Measurements from ENCODE around the gene ADAM22.
"Not testable (repeated sequence)": the region's sequence is repeated elsewhere in the genome, so short reads cannot be mapped to it uniquely, and the experiment has no call there.

The ADAM22 gene, protein sequence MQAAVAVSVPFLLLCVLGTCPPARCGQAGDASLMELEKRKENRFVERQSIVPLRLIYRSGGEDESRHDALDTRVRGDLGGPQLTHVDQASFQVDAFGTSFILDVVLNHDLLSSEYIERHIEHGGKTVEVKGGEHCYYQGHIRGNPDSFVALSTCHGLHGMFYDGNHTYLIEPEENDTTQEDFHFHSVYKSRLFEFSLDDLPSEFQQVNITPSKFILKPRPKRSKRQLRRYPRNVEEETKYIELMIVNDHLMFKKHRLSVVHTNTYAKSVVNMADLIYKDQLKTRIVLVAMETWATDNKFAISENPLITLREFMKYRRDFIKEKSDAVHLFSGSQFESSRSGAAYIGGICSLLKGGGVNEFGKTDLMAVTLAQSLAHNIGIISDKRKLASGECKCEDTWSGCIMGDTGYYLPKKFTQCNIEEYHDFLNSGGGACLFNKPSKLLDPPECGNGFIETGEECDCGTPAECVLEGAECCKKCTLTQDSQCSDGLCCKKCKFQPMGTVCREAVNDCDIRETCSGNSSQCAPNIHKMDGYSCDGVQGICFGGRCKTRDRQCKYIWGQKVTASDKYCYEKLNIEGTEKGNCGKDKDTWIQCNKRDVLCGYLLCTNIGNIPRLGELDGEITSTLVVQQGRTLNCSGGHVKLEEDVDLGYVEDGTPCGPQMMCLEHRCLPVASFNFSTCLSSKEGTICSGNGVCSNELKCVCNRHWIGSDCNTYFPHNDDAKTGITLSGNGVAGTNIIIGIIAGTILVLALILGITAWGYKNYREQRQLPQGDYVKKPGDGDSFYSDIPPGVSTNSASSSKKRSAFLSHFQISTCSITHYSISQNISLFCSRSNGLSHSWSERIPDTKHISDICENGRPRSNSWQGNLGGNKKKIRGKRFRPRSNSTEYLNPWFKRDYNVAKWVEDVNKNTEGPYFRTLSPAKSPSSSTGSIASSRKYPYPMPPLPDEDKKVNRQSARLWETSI

DNA sequence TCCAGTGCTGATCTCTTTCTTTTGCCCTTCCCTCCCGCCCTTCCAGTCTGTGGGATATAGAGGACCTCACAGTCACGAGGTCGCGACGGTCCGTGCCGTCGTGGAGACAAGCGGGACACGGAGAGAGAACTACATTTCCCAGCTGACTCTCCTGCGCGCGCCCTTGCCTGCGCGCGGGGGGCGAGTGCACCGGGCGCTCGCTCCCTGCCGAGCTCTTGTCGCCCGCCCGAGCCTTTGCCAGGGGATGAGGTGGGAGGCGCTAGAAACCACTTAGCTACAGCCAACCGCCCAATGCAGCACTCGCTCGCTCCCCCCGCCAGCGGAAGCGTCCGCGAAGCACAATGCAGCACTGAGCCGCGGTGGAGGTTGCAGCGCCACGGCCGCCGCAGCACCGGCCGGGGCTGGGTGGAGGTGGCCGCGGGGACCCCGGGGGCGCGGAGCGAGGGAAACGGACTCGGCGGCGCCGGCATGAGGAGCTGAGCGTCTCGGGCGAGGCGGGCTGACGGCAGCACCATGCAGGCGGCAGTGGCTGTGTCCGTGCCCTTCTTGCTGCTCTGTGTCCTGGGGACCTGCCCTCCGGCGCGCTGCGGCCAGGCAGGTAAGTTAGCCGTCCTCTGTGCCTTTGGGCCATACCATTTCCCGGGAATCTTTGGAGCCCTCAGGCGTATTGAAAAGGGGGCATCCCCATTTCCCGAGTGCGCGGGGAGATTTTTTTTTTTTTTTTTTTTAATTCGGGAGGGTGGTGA lies at the start of gene ADAM22:
Gene ADAM22, plus strand, starts transcription at position 299 of the 746 bp plus-strand sequence. Its CDS starts 215 bp downstream, at position 514.
- DNase-seq (ENCODE audit: low read depth in 1 of 2, low spot score in 1 of 2): peak; percentile 52 to 60

DNA sequence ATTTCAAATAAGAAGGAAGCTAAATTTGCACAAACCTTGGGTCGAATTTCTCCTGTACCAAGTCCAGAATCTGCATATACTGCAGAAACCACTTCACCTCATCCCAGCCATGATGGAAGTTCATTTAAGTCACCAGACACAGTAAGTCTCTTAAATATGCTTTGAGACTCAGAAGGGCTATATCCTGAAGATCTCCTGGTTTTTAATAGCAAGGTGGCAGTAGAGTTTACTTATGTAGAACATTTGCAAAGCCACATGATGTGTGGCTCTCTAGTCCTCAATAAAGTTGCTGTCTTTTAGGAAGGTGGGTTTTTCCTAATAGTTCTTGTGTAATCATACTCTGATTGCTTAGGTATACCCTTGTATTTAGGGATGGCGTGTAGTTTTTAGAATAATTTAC lies 49.0 kb upstream of the ADAM22 start:
- no peak for DNase-seq (ENCODE audit: low read depth in 1 of 2, low spot score in 1 of 2)

DNA sequence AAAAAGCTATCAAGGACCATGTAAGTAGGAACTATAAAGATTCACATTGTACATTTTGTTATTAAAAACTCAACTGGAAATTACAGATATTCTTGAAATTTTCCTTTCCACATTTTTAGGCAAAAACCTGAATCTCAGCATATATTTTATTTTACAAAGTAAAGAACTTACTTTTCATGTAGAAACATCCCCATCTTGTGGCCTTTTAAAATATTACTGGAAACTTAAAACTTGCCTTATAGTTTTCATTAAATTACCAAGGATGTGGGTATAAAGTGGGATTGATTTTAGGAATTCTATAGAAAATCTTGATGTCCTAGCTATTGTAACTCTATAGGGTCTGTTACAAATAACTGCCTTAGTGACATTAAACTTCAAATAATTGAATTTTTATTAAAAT lies 47.2 kb upstream of the ADAM22 start:
- DNase-seq (ENCODE audit: low read depth in 1 of 2, low spot score in 1 of 2): no peak

DNA sequence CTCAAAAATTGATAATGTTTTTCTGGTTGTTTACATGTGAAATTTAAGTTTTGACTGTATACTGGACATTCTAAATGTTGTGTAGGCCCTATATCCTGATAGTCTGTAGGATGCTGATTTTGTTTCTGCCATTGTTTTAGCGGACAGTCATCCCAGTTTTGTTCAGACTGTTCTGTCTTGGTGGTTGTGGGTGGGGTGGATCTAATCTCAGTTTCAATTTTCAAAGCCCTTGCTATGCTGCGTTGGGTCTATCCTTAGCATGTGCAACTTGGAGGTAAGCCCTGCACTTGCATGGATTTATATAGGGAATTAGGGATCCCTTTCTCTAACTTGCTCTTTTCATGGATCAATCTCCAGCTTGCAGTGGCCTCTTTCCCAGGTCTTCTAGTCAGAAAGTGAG lies 38.7 kb upstream of the ADAM22 start:
- DNase-seq (ENCODE audit: low read depth in 1 of 2, low spot score in 1 of 2): no peak

DNA sequence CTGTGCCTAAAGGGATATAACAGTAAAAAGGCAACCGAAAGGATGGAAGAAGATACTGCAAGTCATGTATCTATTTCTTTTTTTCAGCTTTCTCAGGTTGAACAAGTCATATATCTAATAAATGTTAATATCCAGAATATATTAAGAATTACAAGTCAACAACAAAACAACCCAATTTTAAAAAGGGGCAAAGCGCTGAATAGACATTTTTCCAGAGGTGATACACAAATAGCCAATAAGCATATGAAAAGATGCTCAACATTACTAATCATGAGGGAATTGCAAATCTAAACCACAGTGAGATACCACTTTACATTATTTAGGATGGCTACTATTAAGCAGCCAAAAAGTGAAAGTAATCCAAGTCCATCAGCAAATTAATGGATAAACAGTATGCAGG lies 34.8 kb upstream of the ADAM22 start:
- DNase-seq (ENCODE audit: low read depth in 1 of 2, low spot score in 1 of 2): no peak

DNA sequence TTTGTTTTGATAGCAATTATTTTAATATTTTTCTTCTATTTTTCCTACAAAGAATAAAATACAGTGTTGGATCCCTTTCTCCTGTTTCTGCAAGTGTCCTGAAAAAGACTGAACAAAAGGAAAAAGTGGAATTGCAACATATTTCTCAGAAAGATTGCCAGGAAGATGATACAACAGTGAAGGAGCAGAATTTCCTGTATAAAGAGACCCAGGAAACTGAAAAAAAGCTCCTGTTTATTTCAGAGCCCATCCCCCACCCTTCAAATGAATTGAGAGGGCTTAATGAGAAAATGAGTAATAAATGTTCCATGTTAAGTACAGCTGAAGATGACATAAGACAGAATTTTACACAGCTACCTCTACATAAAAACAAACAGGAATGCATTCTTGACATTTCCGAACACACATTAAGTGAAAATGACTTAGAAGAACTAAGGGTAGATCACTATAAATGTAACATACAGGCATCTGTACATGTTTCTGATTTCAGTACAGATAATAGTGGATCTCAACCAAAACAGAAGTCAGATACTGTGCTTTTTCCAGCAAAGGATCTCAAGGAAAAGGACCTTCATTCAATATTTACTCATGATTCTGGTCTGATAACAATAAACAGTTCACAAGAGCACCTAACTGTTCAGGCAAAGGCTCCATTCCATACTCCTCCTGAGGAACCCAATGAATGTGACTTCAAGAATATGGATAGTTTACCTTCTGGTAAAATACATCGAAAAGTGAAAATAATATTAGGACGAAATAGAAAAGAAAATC lies 26.7 kb upstream of the ADAM22 start:
- DNase-seq (ENCODE audit: low read depth in 1 of 2, low spot score in 1 of 2): not testable (repeated sequence)

DNA sequence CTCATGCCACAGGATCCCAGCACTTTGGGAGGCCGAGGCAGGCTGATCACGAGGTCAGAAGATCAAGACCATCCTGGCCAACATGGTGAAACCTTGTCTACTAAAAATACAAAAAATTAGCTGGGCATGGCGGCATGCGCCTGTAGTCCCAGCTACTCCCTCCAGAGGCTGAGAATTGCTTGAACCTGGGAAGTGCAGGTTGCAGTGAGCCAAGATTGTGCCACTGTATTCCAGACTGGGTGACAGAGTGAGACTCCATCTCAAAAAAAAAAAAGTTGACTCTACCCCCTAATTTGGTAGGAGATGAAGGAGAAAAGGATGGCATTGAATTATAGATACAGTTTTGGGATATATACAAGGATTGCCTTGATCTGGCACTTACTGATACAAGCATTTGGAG lies 25.2 kb upstream of the ADAM22 start:
- DNase-seq (ENCODE audit: low read depth in 1 of 2, low spot score in 1 of 2): not testable (repeated sequence)

DNA sequence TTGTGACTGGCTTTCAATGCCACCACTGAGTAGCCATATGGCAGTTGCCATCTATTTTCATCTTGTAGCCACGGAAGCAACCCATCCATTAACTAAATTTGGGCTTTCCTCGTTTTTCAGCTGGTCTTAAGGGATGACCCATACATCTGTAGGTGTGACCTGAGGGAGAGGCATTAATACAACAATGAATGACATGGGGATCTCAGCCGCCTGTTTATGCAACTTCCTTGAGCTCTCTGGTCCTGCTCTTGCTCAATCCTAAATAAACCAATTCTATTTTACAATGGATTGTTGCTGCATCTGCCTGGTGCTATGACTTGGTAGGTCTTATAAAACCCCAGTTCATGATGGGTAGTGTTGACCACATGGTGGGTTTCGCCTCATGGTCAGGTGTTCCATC lies 21.9 kb upstream of the ADAM22 start:
- no peak for DNase-seq (ENCODE audit: low read depth in 1 of 2, low spot score in 1 of 2)

DNA sequence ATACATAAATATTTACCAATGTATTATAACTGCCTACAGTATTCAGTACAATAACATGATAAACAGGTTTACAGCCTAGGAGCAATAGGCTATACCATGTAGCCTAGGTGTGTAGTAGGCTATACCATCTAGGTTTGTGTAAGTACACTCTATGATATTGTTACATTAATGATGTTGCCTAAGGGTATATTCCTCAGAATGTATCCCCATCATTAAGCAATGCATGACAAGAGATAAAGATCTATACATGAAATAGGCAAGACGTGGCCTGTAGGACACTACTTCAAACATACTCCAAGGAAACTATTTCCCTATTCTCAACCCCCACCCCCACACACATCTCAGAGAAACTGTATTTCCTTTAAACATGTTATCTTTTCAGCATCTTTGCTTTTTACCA lies 15.3 kb upstream of the ADAM22 start:
- DNase-seq (ENCODE audit: low read depth in 1 of 2, low spot score in 1 of 2): no peak

DNA sequence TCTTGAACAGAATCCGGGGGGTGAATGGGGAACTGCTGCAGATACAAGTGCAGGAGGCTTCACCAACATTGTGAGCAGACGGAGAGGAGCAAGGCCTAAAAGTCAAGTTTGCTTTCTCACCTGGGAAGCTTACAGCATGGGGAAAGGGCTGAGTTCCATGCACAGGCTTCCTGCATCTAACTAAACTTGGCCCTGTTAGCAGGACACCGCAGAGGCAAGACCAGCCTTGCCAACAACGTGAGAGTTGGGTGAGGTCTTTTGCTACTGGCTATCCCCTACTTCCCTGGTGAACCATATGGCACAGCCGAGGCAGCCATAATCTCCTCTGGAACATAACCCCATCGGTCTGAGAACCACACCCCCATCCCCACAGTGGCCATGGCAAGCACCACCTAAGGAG lies 14.2 kb upstream of the ADAM22 start:
- DNase-seq (ENCODE audit: low read depth in 1 of 2, low spot score in 1 of 2): no peak

DNA sequence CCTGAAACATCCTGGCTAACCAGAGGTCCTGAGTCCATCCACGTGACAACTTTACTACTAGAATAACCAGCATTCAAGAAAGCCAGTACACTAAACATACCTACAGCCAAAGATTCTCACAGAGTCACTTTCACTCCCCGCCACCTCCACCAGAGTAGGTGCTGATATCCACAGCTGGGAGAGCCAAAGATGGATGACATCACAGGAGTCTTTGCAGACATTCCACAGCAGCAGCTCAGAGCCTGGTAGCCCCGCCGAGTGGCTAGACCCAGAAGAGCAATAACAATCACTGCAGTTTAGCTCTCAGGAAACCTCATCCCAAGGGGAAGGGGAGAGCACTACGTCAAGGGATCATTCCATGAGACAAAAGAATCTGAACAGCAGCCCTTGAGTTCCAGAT lies 13.5 kb upstream of the ADAM22 start:
- DNase-seq (ENCODE audit: low read depth in 1 of 2, low spot score in 1 of 2): no peak

DNA sequence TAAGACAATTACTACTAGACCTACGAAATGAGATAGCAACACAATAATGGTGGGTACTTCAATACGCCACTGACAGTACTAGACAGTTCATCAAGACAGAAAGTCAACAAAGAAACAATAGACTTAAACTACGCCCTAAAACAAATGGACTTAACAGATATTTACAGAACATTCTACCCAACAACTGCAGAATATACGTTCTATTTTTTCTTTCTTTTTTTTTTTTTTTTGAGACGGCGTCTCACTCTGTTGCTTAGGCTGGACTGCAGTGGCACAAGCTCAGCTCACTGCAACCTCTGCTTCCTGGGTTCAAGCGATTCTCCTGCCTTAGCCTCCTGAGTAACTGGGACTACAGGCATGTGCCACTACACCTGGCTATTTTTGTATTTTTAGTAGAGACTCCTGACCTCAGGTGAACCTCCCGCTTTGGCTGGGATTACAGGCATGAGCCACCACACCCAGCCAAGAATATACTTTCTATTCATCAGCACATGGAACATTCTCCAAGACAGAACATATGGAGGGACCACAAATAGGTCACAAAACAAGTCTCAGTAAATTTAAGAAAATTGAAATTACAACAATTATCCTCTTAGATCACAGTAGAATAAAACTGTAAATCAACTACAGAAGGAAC lies 11.2 kb upstream of the ADAM22 start:
- DNase-seq (ENCODE audit: low read depth in 1 of 2, low spot score in 1 of 2): not testable (repeated sequence)

DNA sequence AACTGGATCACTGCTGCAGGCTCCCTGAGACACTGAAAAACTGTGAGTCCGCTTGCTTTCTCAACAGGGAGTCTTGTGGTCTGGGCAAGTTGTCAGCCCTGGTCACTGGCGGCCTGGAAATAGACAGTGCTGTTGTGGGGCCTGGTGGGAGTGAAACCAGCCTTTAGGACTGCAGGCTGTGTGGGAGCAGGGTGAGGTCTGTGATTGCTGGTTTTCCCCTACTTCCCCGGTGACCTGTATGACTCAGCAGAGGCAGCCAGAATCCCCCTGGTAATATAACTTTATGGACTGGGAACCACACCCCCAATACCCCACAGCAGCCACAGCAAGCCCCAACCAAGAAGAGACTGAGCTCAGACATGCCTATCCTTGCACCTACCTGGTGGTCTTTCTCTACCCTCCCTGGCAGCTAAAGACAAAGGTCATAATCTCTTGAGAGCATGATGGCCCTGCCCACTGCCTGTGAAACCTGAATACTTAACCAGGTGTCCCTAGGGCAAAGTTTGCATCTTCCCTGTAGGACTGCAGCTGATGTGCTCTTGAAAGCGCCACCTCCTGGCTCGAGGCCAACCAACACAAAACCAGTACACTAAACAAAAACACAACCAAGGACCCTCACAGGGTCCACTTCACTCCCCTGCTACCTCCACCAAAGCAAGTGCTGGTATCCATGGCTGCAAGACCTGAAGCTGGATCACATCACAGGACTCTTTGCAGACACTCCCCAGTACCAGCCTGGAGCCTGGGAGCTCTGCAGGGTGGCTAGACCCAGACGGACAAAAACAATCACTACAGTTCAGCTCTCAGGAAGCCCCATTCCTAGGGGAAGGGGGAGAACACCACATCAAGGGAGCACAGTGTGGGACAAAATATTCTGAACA lies 7.2 kb upstream of the ADAM22 start:
- DNase-seq (ENCODE audit: low read depth in 1 of 2, low spot score in 1 of 2): no peak

DNA sequence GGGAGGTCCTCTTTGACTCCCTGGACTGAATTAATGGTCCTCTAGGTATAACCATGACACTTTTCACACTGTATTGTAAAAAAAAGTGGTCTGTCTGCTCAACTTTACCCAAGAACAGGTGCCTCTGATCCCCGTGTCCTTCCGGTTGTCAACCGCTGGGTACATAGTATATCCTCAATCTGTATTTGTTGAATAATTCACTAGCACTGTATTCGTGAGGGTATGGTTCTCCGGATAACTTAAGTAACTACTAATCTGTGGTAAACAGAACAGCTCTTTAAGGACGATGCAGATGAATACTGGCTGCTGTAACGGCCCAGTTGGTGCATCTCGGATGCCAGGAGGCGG lies 472 bp upstream of the ADAM22 start:
- DNase-seq (ENCODE audit: low read depth in 1 of 2, low spot score in 1 of 2): no peak

DNA sequence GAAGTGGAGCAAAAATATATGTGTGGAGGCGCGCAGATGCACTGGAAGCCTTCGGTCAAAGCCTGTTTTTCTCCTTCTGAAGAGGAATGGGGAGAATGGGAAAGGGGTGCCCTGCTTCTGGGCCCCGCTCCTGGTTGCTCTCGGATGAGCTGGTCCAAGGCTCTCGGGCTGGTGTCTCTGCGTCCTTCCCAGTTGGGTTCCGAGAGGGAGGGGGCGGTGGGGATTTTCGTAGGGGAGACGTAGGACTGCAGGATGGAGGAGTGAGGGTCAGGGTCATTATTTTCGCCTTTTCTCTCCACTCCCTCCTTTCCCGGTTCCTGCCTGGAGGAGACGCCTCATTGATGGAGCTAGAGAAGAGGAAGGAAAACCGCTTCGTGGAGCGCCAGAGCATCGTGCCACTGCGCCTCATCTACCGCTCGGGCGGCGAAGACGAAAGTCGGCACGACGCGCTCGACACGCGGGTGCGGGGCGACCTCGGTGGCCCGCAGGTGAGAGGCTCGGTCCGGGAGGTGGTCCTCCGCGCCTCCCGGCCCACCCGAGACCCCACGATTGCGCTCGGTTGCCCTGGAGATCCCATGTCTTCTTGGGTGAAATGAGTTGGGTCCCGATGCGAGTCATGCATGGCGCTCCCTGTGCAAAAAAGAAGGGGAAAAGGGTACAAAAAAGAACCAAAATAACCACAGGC lies 790 bp downstream of the ADAM22 start:
- no peak for DNase-seq (ENCODE audit: low read depth in 1 of 2, low spot score in 1 of 2)

DNA sequence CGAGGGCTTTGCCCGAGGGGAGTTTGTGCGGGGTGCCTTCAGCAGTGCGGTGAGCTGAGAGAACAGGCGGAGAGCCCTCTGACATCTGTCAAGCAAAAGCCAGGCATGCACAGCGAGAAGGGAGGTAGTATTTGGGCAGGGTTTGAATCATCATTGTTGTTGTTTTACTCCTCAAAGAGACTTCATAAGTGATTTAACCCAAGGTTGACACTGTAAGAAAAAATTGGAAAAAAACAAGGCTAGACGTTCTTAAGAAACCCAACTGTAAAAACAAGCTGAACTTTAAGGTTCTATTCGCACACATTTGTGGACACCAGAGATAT lies 1.3 kb downstream of the ADAM22 start:
- no peak for DNase-seq (ENCODE audit: low read depth in 1 of 2, low spot score in 1 of 2)

DNA sequence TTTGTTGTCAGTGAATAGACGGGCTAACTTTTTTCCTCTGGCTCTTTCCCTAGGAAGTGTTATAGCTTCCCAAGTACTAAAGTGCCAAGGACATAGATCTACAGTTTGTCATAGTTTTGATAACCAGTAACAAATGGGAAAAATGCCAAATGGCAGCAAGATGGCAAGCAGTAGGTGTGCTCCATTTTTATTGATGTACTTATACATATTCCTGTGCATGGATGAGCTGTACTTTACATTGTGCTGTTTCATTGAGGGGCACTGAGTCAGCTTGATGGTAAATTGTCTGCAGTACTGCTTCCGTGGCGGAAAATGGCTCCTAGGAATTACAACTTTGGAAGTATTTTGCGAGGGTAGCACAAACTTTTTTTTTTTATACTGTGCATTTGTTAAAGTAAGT lies 7.1 kb downstream of the ADAM22 start:
- no peak for DNase-seq (ENCODE audit: low read depth in 1 of 2, low spot score in 1 of 2)

DNA sequence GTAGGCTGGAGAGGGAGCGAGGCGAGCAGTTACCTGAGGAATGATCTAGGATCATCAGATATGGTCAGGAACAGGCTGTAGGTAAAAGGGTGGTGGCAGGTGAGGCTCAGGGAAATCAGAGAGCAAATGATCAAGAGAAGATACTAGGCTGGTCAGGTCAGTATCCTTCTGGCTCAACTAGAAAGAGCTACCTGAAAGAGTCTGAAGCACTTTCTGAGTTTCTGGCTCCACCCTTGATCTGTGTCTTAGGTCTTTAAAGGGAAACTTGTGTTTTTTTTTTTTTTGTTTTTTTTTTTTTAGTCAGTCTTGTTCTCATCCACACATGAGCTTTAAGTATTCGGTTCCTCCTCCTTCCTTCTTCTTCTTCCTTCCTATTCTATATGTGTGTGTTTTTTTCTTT lies 10.5 kb downstream of the ADAM22 start:
- DNase-seq (ENCODE audit: low read depth in 1 of 2, low spot score in 1 of 2): no peak

DNA sequence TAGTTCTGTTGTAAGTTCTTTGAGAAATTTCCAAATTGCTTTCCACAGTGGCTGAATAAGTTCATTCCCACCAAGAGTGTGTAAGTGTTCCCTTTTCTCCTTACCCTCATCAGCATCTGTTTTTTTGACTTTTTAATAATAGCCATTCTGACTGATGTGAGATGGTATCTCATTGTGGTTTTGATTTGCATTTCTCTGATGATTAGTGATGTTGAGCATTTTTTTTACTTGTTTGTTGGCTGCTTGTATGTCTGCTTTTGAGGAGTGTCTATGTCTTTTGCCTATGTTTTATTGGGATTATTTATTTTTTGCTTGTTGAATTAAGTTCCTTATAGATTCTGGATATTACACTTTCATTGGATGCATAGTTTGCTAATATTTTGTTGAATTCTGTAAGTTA lies 11.9 kb downstream of the ADAM22 start:
- not testable (repeated sequence) for DNase-seq (ENCODE audit: low read depth in 1 of 2, low spot score in 1 of 2)

Measured in stimulated activated CD4-positive, alpha-beta T cell treated with anti-CD3 and anti-CD28 coated beads, Interleukin-15, amount 100 ng/mL, for 1 hour (primary cell).